Epithelial cell of prostate (primary cell): ENCODE results near the gene AP1M1.
"Not testable (repeated sequence)": the region's sequence is repeated elsewhere in the genome, so short reads cannot be mapped to it uniquely, and the experiment has no call there.

Source experiments
- DNase-seq: peaks from one replicate; pipeline ENCODE4 v3.0.0-alpha.2; 2011; ENCODE audit warnings: low read depth, low spot score
- H3K27ac ChIP-seq: fragments of 450-650 bp; 2 replicates; pipeline ENCODE4 v1.5.1; 2017; ENCODE audit warnings: mild to moderate bottlenecking

AP1M1 gene

GRCh38 chr19:16258440-16258903, 60.8 kb downstream of the AP1M1 start:
- DNase-seq, result no peak
- no peak overlapping the region for H3K27ac ChIP-seq

GRCh38 chr19:16259385-16260159, 61.9 kb downstream of the AP1M1 start:
- DNase-seq, result no peak
- H3K27ac ChIP-seq, result no peak overlapping the region

DNA sequence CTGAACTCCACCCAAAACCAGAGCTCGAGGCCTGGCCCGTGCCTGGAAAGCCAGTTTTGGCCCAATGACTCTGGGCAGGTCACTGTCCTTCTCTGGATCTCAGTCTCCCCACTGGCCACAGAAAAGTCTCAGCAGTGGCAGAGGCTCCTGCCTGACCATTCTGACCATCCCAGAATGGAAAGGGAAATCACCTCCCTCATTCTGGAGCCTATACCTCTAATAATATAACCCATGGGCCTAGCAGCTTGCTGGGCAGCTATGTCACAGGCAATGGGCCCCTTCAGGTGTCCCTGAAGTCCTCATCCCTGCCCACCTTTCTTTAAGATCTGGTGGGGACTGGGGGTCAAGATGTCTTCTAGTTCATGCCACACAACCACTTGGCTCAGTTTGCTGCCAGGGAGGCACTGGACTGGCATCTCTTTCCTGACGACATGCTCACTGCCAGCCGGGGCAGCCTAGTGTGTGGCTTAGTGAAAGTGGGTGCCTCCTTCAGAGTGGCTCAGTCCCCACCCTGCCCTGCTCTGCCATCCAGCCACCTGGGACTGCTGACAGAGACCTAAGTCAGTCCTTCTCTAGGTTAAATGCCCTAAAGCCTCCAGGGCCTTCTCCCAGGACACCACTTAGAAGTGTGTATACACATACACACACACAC, 62.6 kb downstream of the AP1M1 start:
- H3K27ac ChIP-seq, result no peak overlapping the region
- DNase-seq, result no peak

DNA sequence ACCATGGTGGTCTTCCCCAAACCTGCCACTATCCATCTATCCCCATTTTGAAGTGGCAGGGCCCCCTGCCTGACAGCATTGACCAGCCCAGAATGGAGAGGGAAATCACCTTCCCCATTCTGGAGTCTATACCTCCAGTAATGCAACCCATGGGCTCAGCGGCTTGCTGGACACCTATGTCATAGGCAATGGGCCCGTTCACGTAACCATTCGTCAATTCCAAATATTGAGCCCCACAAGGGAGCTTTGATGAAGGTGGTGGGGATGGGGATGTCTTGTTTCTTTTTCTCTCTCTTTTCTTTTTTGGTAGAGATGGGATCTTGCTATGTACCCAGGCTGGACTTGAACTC, 63.1 kb downstream of the AP1M1 start:
- no peak overlapping the region for H3K27ac ChIP-seq
- no peak for DNase-seq

DNA sequence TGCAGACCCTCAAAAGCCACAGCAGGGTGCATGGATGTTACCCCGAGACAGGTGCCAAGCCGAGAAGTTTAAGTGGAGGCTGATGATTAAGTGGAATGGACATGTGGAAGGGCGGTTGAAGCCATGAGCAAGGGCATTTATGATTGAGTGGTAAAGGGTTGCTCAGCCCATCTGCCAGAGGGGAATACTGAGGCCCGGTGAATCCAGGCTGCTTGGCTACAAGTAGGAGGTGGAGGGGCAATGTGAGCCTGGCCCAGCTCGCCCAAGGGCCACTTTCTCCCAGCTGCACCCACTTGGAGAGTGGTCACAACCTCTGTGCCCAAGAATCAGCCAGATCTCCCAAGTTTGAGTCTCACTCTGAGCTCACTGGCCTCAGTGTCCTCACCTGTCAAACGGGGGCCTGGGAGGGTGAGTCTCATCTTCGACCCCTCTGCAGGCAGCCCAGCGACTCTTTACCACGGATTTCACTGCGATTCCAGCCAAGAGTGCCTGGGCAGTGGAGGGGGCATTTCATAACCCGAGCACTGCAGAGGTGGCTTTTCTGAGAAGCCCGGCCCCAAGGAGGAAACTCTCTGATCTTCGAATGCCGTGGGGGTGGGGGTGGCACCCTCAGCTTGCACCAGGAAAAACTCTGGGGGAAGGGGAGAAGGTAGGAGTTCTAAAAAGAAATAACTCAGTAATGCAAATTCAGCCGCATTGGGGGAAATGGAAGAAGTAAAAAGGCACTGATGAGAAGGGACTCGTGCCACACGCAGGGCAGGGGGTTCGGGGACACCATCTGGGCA, 64.1 kb downstream of the AP1M1 start:
- no peak for DNase-seq
- no peak overlapping the region for H3K27ac ChIP-seq

DNA sequence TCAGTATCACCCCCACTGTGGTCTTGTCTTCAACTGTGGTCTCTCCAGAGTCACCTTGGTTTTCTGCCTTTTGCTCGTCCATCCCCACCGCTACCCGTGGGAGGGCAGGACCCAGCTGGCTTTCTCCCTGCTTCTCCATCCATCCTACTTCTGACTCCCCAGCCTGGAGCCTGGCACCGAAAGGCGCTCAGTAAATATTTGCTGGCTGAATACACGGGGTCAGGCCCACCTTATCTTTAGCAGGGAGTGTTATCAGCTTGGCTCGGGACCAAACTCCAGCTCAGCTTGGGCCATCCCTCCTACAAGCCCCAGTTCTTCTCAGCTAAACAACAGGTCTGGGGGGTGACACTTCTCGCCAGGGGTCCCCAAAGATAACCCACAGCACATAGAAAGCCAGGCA, 64.9 kb downstream of the AP1M1 start:
- no peak overlapping the region for H3K27ac ChIP-seq
- DNase-seq, result no peak

DNA sequence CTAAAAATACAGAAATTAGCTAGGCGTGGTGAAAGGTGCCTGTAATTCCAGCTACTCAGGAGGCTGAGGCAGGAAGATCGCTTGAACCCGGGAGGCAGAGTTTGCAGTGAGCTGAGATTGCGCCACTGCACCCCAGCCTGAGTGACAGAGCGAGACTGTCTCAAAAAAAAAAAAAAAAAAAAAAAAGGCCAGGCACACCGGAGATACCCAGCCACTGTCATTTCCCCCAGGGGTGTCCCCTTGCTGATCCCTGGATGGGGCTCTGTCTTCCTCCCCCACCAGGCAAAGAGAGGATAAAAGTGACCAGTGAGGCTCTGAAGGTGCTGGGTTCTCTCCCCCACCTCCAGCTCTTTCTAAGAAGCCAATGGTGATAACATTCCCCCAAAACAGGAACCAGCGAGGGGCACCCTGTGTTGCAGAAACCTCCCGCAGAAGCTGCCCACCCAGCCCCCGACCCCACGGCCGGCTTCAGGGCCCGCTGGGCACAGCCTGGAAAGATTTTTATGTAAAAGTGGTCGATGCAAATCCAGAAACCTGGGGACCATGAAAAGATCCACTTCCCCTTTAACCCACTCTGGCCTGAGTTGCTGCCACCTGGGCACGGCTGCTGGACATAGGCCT, 65.5 kb downstream of the AP1M1 start:
- no peak for DNase-seq
- H3K27ac ChIP-seq, result no peak overlapping the region

DNA sequence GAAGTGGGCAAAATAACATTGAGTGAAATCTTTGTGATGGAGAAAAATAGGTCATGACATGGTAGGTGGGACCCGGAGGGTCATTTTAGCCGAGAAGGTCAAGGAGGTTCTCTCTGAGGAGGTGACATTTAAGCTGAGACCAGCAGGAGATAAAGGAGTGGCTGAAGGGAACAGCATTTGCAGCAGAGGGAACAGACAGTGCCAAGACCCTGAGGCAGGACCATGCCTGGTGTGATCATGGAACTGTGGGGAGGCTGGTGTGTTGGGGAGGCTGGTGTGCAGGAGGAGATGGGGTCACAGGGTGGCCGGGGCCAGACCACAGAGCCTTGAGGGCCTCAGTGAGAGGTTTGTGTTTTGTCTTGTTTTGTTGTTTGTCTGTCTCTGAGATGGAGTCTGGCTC, 67.5 kb downstream of the AP1M1 start:
- DNase-seq, result no peak
- H3K27ac ChIP-seq, result no peak overlapping the region

DNA sequence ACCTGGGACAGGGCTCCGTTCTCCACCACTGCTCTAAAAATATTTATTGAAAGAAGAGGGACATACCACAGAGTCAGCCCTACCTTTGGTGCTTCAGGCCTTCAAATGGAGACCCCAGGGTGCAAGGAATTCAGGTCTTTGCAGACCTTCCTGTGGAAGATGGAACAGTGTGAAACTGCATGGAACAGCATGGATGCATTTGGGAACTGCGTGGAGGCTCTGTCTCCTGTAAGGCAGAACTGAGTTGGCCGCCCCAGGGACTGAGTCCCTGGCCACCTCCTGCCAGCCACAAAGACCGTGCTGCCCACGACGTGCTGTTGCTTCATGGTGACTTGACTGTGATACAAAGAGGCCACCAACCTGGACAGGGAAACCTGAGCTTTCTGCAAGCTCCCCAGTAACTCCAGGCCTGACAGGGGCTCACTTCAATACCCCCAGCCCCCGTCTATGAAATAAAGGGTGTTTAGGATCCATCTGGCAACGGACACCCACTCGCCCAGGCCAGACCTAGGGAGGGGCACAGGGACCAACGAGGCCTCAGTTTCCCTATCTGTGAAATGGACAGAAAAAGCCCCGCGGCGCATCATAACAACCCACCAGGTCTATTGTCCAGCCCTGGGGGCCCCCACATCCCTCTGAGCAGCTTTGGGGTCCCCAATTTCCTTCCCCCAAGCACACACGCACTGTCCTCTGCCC, 68.3 kb downstream of the AP1M1 start:
- DNase-seq, result no peak
- H3K27ac ChIP-seq, result no peak overlapping the region

GRCh38 chr19:16266586-16266942, 68.9 kb downstream of the AP1M1 start:
- H3K27ac ChIP-seq, result no peak overlapping the region
- no peak for DNase-seq

GRCh38 chr19:16268676-16269319, 71.1 kb downstream of the AP1M1 start:
- H3K27ac ChIP-seq, result no peak overlapping the region
- no peak for DNase-seq

DNA sequence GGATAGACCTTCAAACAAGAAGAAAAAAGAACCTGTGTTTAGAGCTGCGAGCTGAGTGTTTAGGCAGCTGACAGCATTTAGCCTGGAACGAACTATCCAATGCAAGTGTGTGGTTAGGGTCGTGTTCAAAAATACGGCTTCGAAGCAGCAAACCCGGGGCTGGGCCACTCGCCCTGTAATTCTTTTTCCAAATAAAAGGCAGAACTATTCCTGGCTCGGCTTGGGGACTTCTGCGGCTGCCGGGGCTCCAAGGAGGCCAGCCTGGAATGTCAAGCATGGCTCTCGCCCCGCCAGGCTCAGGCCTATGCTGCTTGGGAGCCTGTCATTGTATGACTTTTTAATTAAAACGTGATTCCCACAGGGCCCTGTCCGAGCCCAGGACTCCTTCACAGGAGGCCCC, 75.2 kb downstream of the AP1M1 start:
- DNase-seq, result no peak
- H3K27ac ChIP-seq, result no peak overlapping the region

- DNase-seq, result no peak
- no peak overlapping the region for H3K27ac ChIP-seq
Measured at GRCh38 chr19:16274447-16274846, 76.7 kb downstream of the AP1M1 start.

- DNase-seq, result no peak
- no peak overlapping the region for H3K27ac ChIP-seq
Measured at GRCh38 chr19:16280306-16280705, 82.6 kb downstream of the AP1M1 start.

DNA sequence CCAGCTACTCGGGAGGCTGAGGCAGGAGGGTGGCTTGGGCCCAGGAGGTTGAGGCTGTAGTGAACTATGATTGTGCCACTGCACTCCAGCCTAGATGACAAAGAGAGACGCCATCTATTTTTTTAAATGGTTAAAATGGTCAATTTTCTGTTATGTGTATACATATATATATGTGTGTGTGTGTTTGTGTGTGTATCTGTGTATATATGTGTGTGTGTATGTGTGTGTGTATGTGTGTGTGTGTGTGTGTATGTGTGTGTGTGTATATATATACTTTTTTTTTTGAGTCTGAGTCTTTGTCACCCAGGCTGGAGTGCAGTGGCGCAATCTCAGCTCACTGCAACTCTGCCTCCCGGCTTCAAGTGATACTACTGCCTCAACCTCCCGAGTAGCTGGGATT, 84.0 kb downstream of the AP1M1 start:
- no peak for DNase-seq
- no peak overlapping the region for H3K27ac ChIP-seq

DNA sequence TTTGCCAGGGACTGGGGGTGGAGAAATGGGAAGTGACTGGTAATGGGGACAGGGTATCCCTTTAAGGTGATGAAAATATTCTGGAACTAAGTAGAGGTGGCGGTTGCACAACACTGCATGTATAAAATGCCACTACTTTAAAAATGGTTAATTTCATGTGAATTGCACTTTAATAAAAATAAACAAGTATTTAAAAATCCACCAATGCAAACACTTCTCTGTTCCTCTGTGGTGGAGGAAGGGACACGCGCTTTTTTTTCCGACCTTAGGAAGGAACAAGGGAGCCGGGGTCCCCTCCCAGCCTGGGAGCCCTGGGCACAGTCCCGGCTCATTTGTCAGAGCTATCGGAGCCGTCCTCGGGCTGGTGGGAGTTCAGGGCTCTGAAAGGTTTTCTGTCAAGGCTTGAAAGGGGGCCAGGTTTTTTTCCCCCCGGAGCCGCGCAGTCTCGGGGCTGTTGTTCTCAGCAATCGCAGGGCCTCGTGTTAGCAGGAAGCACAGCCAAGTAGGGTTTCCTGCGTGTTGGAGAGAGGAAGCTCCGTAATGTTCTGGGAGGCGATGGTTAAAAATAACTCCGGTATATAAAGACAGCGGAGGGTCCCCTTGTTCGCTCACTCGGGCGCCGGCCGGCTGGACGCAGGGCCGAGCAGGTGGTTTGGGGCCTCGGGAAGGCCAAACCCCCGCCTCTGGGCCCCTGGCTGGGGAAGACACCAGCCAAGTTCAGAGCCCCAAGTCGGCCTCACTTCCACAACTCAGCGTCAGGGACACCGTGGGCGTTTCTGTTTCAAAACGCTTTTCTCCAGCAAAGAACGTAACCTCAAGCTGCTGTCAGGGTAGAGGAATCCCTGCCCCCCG, 85.7 kb downstream of the AP1M1 start:
- H3K27ac ChIP-seq, result no peak overlapping the region
- no peak for DNase-seq

DNA sequence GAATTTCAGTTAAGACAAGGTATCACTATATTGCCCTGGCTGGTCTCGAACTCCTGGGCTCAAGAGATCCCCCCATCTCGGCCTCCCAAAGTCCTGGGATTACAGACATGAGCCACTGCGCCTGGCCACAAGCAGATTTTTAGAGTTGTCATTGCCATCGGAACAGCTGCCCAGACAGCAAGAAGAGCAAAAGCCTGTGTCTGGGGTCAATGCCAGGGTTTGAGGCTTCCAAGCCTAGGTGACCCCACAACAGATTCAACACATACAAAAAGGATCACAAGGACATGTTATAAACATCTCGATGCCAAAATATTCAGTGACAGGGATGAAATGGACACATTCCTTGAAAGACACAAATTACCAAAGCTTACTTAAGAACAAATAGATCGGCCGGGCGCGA, 86.8 kb downstream of the AP1M1 start:
- H3K27ac ChIP-seq, result no peak overlapping the region
- DNase-seq, result no peak

- not testable (repeated sequence) for DNase-seq
Measured at GRCh38 chr19:16285079-16285478, 87.4 kb downstream of the AP1M1 start.

More at GRCh38 chr19:16285079-16285478, 87.4 kb downstream of the AP1M1 start:
- H3K27ac ChIP-seq, result not testable (repeated sequence)
